Upper lobe of left lung (tissue), 6 donors: ENCODE results near the gene PTPRN2. TPM values are rescaled to one million over a fixed set of nuclear protein-coding genes. Genes with fewer than 3 reads are reported as not detected.

Experiments used
- ATAC-seq, 2 donors: fragments of 200-7000 bp; cut with Tn5 transposase; one replicate each; pipeline ENCODE4 v1.9.1; 2022; ENCODE audit warnings: mild to moderate bottlenecking in 2 of 2, moderate library complexity in 2 of 2; ENCODE audit not compliant: low FRiP score in 2 of 2
- DNase-seq, 2 donors: peaks; one replicate each; pipeline ENCODE4 v3.0.0-alpha.2; 2019 to 2020
- H3K27ac ChIP-seq, 4 donors: fragments of 200-600 bp; sonication (generic); one replicate each; pipeline ENCODE4 v1.5.1; 2016 to 2019
- H3K27me3 ChIP-seq, 4 donors: fragments of 200-600 bp; sonication (generic); one replicate each; pipeline ENCODE4 v1.5.1; 2017 to 2019
- H3K36me3 ChIP-seq, 4 donors: fragments of 200-600 bp; sonication (generic); one replicate each; pipeline ENCODE4 v1.5.1; 2016 to 2019
- H3K4me1 ChIP-seq, 4 donors: fragments of 200-600 bp; sonication (generic); one replicate each; pipeline ENCODE4 v1.5.1; 2018 to 2019
- H3K4me3 ChIP-seq, 4 donors: fragments of 200-600 bp; sonication (generic); one replicate each; pipeline ENCODE4 v1.5.1; 2017 to 2019; ENCODE audit warnings: mild to moderate bottlenecking in 2 of 4, moderate library complexity in 1 of 4
- H3K9me3 ChIP-seq, 4 donors: fragments of 200-600 bp; sonication (generic); one replicate each; pipeline ENCODE4 v1.5.1; 2018 to 2019
- EP300 ChIP-seq, 4 donors: sonication (generic); formaldehyde crosslinking; IDR thresholded peaks; one replicate each; pipeline ENCODE4 v1.5.1; 2017; ENCODE audit warnings: antibody characterized with exemption in 4 of 4, control low read depth in 2 of 4
- POLR2A ChIP-seq, 4 donors: fragments of 450-650 bp; IDR thresholded peaks; one replicate each; pipeline ENCODE4 v1.5.1; 2016 to 2017; ENCODE audit warnings: antibody characterized with exemption in 4 of 4, mild to moderate bottlenecking in 2 of 4
- POLR2AphosphoS5 ChIP-seq, 2 donors: sonication (generic); formaldehyde crosslinking; IDR thresholded peaks; one replicate each; pipeline ENCODE4 v1.5.1; 2017; ENCODE audit warnings: antibody characterized with exemption in 2 of 2
- WGBS, 2 donors: methylation state at CpG; one replicate each; pipeline ENCODE4 v1.1.5; 2017 to 2018; 5-methylcytosine and 5-hydroxymethylcytosine counted together
- total RNA-seq, 6 donors: library from RNA; depleted of rRNA in 4 of 6; stranded (reverse); fragments of >200 nt in 4 of 6; gene quantifications; one replicate each; pipeline versions ENCODE4 v1.1.0 to v1.2.1, GENCODE V29; 2016 to 2021
- TF ChIP-seq, protein P1 (sequence below), 6 experiments: fragments of 450-650 bp in 4 of 6; fragments of 200-600 bp in 2 of 6; sonication (generic) in 2 of 6; IDR thresholded peaks; one replicate each; pipeline ENCODE4 v1.5.1; 2016 to 2019; ENCODE audit warnings: antibody characterized with exemption in 6 of 6
- donor health status: DM: no; HTN: no; CAD: no; lungs with moderate emphysema.
- donor health status: DM: no; HTN: yes; CAD: no; lungs with severe emphysema.

Gene PTPRN2
- total RNA-seq, 6 donors from 2014 or later: 3.3 to 7.9 (median 5.2) TPM

DNA sequence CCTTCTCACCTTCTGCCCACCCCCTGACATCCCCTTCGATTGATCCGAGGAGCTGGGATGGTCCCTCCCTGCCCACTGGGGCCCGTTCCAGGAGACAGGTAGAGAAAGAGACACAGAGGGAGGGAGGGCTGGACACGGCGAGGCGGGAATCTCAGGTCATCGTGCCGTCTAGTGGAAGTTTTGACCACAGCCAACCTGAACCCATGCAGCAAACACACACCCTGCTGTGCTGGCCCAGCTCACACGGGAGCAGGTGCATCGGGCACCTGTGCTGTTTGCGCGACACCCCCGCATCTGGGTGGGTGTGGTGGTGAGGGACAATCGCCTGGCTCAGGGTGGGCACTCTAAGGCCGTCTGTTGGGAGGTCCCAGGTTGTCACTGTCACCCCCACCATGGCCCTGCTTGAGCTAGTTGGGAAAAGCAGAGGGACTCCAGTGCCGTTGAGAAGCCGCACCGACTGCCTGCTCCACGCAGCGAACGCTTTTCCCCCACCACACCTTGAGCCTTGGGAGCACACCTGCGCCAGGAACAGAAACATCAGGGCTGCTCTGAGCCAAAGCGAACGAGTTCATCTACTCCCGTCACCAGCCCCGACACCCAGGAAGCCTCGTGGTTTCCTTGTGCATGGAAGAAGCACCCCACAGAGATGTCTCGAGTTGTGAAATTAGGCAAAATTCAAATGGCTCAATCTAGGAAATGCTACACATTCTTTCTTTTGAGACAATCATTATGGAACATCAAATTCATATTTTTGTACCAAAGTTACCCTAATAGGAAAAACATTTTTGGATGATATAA lies 965.0 kb downstream of the PTPRN2 start:
- no peak overlapping the region for H3K4me3 ChIP-seq
- no peak for ATAC-seq

DNA sequence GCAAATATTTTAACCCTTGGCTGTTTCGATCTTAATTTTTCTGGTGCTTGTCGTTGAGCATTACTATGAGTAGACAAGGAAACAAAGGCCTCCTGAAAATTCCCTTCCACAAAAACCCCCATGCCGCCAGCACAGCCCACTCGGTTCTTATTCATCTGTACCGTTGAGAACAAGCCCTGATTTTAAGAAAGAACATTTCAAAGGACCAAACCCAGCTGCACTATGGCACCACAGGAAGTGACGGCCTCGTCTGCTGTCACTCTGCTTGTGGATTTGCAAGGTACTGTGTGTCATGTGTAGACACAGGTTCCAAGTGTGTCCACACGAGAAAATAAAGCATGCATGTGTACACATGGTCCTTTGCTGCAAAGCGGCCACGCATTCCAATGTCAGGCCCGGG lies 965.6 kb downstream of the PTPRN2 start:
- DNase-seq (no peak), ATAC-seq (no peak)

More for the DNA sequence above, 965.0 kb downstream of the PTPRN2 start:
- Histone ChIP-seq H3K4me1 (no peaks in the 10 kb centered on the region), H3K27me3 (no peaks in the 10 kb centered on the region), H3K27ac (no peak overlapping the region), H3K9me3 (no peaks in the 10 kb centered on the region), H3K36me3 (no peaks in the 10 kb centered on the region)
- TF ChIP-seq EP300 (IDR thresholded peaks at IDR 0.05) (no peak), POLR2A (IDR thresholded peaks at IDR 0.05) (no peak), POLR2AphosphoS5 (IDR thresholded peaks at IDR 0.05) (no peak)
- TF ChIP-seq, protein P1, sequence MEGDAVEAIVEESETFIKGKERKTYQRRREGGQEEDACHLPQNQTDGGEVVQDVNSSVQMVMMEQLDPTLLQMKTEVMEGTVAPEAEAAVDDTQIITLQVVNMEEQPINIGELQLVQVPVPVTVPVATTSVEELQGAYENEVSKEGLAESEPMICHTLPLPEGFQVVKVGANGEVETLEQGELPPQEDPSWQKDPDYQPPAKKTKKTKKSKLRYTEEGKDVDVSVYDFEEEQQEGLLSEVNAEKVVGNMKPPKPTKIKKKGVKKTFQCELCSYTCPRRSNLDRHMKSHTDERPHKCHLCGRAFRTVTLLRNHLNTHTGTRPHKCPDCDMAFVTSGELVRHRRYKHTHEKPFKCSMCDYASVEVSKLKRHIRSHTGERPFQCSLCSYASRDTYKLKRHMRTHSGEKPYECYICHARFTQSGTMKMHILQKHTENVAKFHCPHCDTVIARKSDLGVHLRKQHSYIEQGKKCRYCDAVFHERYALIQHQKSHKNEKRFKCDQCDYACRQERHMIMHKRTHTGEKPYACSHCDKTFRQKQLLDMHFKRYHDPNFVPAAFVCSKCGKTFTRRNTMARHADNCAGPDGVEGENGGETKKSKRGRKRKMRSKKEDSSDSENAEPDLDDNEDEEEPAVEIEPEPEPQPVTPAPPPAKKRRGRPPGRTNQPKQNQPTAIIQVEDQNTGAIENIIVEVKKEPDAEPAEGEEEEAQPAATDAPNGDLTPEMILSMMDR (IDR thresholded peaks at IDR 0.05): no peak
- peak in 1 of 2 donors; percentile 49 for DNase-seq
- WGBS, 2 donors: 79 to 89% methylated on average over 21 to 28 of the region's 28 CpGs

DNA sequence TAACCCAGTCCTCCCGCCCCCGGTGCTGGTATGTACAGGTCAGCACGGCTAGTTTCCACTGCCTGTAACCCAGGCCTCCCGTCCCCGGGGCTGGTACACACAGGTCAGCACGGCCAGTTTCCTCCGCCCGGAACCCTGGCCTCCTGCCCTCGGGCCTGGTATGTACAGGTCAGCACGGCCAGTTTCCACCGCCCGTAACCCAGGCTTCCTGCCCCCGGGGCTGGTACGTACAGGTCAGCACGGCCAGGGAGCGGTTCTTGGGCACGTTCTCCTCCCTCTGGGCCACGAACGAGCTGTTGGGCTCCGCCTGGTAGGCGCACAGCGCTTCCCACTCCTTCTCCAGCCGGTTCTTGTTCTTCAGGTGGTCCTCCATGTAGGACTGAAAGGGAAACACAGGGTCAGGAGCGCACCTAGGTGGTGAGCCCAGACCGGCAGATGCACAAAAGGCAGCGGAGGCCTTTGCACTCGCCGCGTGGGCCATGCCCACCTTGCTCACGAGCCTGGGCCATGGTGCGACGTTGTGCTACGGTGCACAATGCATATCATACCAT lies 966.4 kb downstream of the PTPRN2 start:
- 84% methylated on average over 31 to 32 of the region's 33 CpGs for WGBS, 2 donors
- no peaks in the 10 kb centered on the region for H3K27me3 ChIP-seq
- no peaks in the 10 kb centered on the region for H3K4me1 ChIP-seq
- no peaks in the 10 kb centered on the region for H3K9me3 ChIP-seq
- ATAC-seq (peak in 1 of 2 donors; percentile 36), DNase-seq (peak in 1 of 2 donors; percentile 71)
- H3K36me3 ChIP-seq: no peaks in the 10 kb centered on the region
- H3K4me3 ChIP-seq: no peak overlapping the region
- TF ChIP-seq, protein P1 (IDR thresholded peaks at IDR 0.05): no peak
- TF ChIP-seq POLR2AphosphoS5 (IDR thresholded peaks at IDR 0.05) (no peak), POLR2A (IDR thresholded peaks at IDR 0.05) (no peak), EP300 (IDR thresholded peaks at IDR 0.05) (no peak)
- no peak overlapping the region for H3K27ac ChIP-seq

More for the DNA sequence above, 965.6 kb downstream of the PTPRN2 start:
- Histone ChIP-seq H3K27me3 (no peaks in the 10 kb centered on the region), H3K4me1 (no peaks in the 10 kb centered on the region), H3K36me3 (no peaks in the 10 kb centered on the region), H3K4me3 (no peak overlapping the region), H3K9me3 (no peaks in the 10 kb centered on the region), H3K27ac (no peak overlapping the region)
- TF ChIP-seq EP300 (IDR thresholded peaks at IDR 0.05) (no peak), POLR2AphosphoS5 (IDR thresholded peaks at IDR 0.05) (no peak), POLR2A (IDR thresholded peaks at IDR 0.05) (no peak)
- TF ChIP-seq, protein P1 (IDR thresholded peaks at IDR 0.05): no peak
- WGBS, 2 donors: 77 to 84% methylated on average over 11 of the region's 11 CpGs

DNA sequence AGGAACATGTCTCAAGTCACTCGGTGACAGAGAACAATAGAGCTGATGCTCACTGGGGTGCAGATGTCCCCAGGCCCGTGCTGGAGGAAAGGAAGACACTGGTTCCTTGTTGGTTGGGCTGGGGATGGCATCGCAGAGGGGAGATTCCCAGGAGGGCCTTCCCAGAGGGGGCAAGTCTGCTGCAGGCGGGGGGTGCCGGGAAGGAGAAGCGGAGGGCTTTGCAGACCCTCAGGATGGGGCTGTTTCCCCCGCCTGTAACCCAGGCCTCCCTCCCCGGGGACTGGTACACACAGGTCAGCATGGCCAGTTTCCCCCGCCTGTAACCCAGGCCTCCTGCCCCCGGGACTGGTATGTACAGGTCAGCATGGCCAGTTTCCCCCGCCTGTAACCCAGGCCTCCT lies 967.0 kb downstream of the PTPRN2 start:
- Histone ChIP-seq H3K4me1 (no peaks in the 10 kb centered on the region), H3K4me3 (no peak overlapping the region), H3K36me3 (no peaks in the 10 kb centered on the region), H3K27me3 (no peaks in the 10 kb centered on the region), H3K27ac (no peak overlapping the region), H3K9me3 (no peaks in the 10 kb centered on the region)
- no peak for DNase-seq
- ATAC-seq: no peak
- no peak for TF ChIP-seq POLR2AphosphoS5 (IDR thresholded peaks at IDR 0.05)
- no peak for TF ChIP-seq POLR2A (IDR thresholded peaks at IDR 0.05)
- TF ChIP-seq, protein P1 (IDR thresholded peaks at IDR 0.05): no peak
- no peak for TF ChIP-seq EP300 (IDR thresholded peaks at IDR 0.05)
- WGBS, 2 donors: 73 to 78% methylated on average over 6 to 11 of the region's 11 CpGs
